Measurements from ENCODE around the gene NHLH2. TPM values are rescaled to one million over a fixed set of nuclear protein-coding genes. Genes with fewer than 3 reads are reported as not detected.

NHLH2 gene
- total RNA-seq, 1 donor from 2014 or later = not detected

DNA sequence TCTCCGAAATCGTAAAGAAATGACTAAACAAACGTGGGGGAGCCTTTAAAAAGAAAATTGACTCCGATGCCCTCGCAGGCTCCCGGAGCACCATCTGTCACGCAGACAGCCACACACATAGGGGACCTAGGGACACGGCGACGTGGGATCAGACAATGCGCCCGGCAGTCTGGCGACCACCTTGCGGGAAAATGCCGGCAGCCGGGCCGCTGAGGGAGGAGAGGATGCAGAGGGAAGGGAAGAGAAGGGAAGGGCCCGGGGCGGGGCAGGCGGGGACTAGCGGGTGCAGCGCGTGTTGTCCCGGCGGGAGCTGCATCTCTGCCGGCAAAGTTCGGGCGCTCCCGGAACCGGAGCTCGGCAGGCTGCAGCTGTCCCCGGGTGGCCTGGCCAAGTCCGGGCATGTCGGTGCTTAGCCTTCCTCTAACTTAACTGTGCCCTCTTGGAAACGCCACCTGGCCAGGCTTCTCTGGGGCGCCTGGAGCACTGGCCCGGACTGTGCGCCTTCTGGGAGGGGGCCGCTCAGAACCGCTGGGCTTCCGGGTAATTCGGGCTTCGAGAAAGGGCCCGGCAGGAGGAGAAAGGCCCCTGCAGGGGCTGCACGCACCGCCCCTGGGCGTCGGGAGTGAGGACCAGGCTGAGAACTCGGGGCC, 1.8 kb downstream of the NHLH2 start:
- Histone ChIP-seq H3K4me1 (ENCODE audit: control insufficient read depth in 3 of 3, insufficient read depth in 3 of 3, low read length in 3 of 3) (peaks cover 16 to 19% (median 16%) of the 10 kb centered on the region in 3 donors), H3K9ac (ENCODE audit: low read depth in 1 of 3, low read length in 3 of 3) (peak overlapping the region; percentile 10 to 54 (median 32)), H3K4me3 (ENCODE audit: low read length in 3 of 3) (peak overlapping the region; percentile 29 to 48 (median 38)), H3K36me3 (ENCODE audit: control insufficient read depth in 3 of 3, insufficient read depth in 3 of 3, low read length in 3 of 3) (no peaks in the 10 kb centered on the region), H3K27ac (ENCODE audit: low read depth, low read length) (no peak overlapping the region), H3K27me3 (ENCODE audit: control insufficient read depth in 3 of 3, insufficient read depth in 3 of 3, low read length in 3 of 3) (peaks cover 69 to 75% (median 69%) of the 10 kb centered on the region in 3 donors), H3K9me3 (ENCODE audit: control insufficient read depth in 3 of 3, low read length in 3 of 3) (no peaks in the 10 kb centered on the region)

DNA sequence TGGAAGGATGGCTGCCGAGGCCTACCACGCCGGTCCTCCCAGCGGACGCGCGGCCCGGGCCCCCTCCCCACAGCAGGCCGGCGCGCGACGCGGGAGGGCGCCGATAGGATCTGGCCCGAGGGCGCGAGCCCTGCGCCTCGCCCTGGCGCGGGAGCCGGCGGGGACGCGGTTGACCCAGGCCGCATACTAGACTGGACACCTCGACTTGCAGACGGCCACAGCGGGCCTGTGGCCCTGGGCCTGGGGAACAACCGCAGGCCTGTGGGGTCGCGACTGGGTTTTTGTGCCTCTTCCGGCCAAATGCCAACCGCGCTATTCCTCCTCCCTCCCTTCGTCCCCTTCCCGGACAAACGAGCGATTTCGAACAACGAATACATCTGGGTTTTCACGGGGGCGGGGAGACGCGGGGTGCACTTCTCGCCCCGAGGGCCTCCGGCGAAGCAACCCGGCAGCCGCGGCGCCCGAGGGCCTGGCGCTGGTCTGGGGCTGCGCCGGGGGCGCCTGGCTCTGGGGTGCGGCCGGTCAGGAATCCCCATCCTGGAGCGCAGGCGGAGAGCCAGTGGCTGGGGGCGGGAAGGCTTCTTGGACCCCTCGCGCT, 2.4 kb downstream of the NHLH2 start:
- no peaks in the 10 kb centered on the region for H3K36me3 ChIP-seq (ENCODE audit: control insufficient read depth in 3 of 3, insufficient read depth in 3 of 3, low read length in 3 of 3)
- H3K4me1 ChIP-seq (ENCODE audit: control insufficient read depth in 3 of 3, insufficient read depth in 3 of 3, low read length in 3 of 3) = peaks cover 16 to 19% (median 16%) of the 10 kb centered on the region in 3 donors
- peak overlapping the region in 2 of 3 donors; percentile 10 to 32 for H3K9ac ChIP-seq (ENCODE audit: low read depth in 1 of 3, low read length in 3 of 3)
- peak overlapping the region; percentile 38 to 48 (median 45) for H3K4me3 ChIP-seq (ENCODE audit: low read length in 3 of 3)
- peaks cover 67 to 75% (median 69%) of the 10 kb centered on the region in 3 donors for H3K27me3 ChIP-seq (ENCODE audit: control insufficient read depth in 3 of 3, insufficient read depth in 3 of 3, low read length in 3 of 3)
- H3K27ac ChIP-seq (ENCODE audit: low read depth, low read length) = no peak overlapping the region
- H3K9me3 ChIP-seq (ENCODE audit: control insufficient read depth in 3 of 3, low read length in 3 of 3) = no peaks in the 10 kb centered on the region

DNA sequence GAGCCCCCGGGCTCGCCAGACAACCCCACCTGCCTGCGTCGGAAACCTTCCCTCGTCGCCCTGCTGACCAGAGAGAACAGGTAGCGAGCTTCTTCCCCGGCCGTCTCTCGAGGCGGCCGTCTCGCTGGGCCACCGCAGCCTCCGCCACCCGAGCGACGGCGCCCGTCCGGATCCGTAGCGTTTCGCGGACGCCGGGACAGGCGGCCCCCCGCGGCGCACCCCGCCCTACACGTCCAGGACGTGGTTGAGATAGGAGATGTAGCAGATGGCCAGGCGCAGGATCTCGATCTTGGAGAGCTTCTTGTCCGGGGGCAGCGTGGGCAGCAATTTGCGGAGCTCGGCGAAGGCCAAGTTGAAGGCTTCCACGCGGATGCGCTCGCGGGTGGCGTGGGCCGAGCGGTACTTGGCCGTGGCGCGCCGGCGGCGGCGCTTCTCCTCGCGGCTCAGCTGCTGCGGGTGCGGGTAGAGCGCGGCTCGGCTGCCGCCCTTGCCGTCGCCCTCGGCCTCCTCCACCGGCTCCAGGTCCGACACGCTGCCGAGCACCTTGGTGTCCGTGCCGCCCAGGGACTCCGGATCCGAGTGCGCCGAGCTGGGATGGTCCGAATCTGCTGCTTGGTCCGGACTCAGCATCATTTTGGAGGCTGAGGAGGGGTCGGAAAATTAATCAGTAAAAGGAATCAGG, 3.0 kb downstream of the NHLH2 start:
- no peaks in the 10 kb centered on the region for H3K9me3 ChIP-seq (ENCODE audit: control insufficient read depth in 3 of 3, low read length in 3 of 3)
- H3K36me3 ChIP-seq (ENCODE audit: control insufficient read depth in 3 of 3, insufficient read depth in 3 of 3, low read length in 3 of 3) = no peaks in the 10 kb centered on the region
- peaks cover 65 to 75% (median 66%) of the 10 kb centered on the region in 3 donors for H3K27me3 ChIP-seq (ENCODE audit: control insufficient read depth in 3 of 3, insufficient read depth in 3 of 3, low read length in 3 of 3)
- H3K27ac ChIP-seq (ENCODE audit: low read depth, low read length) = no peak overlapping the region
- H3K4me3 ChIP-seq (ENCODE audit: low read length in 3 of 3) = peak overlapping the region in 1 of 3 donors; percentile 22
- peaks cover 16 to 19% (median 16%) of the 10 kb centered on the region in 3 donors for H3K4me1 ChIP-seq (ENCODE audit: control insufficient read depth in 3 of 3, insufficient read depth in 3 of 3, low read length in 3 of 3)
- peak overlapping the region in 1 of 3 donors; percentile 32 for H3K9ac ChIP-seq (ENCODE audit: low read depth in 1 of 3, low read length in 3 of 3)

DNA sequence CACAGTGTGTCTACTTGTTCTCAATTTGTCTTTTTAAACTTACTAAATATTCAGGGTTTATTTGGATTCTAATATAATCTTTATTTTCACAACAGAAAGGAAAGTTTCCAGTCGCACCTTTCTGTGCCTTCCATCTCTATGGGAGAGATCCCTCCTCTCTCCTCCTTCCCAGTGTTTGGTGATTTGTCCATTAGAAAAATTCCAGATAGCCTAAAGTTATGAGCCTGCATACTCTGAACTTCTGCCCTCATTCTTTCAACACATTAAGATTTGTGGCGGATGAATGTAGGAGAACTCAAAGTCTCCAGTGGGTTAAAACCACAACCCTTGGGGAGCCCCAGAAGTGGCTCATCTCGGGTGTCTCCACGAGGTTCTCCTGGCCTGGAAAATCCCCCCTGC, 3.6 kb downstream of the NHLH2 start:
- Histone ChIP-seq H3K9me3 (ENCODE audit: control insufficient read depth in 3 of 3, low read length in 3 of 3) (no peaks in the 10 kb centered on the region), H3K36me3 (ENCODE audit: control insufficient read depth in 3 of 3, insufficient read depth in 3 of 3, low read length in 3 of 3) (no peaks in the 10 kb centered on the region), H3K4me3 (ENCODE audit: low read length in 3 of 3) (no peak overlapping the region), H3K27ac (ENCODE audit: low read depth, low read length) (no peak overlapping the region), H3K27me3 (ENCODE audit: control insufficient read depth in 3 of 3, insufficient read depth in 3 of 3, low read length in 3 of 3) (peaks cover 60 to 70% (median 60%) of the 10 kb centered on the region in 3 donors), H3K4me1 (ENCODE audit: control insufficient read depth in 3 of 3, insufficient read depth in 3 of 3, low read length in 3 of 3) (peaks cover 16 to 19% (median 16%) of the 10 kb centered on the region in 3 donors), H3K9ac (ENCODE audit: low read depth in 1 of 3, low read length in 3 of 3) (no peak overlapping the region)

DNA sequence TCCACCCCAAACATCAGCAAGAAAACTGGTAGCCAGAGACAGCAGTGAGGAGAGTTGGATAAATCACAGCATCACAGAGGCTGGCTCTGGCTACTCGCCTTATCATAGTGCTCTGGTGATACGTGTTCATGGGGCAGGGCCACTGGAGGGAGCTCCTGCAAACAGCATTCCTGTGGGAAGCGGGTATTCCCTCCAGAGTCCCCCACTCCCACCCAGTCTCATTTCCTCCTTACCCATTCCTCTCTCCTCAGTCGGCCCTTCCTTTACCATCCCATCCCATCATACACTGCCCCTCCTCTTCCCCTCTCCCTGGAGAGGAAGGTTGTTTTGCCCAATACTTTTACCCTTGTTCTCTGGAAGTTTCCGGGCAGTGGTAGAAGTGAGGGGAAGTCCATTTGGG, 7.1 kb downstream of the NHLH2 start:
- H3K4me1 ChIP-seq (ENCODE audit: control insufficient read depth in 3 of 3, insufficient read depth in 3 of 3, low read length in 3 of 3) = peaks cover 7 to 14% (median 13%) of the 10 kb centered on the region in 3 donors
- no peak overlapping the region for H3K27ac ChIP-seq (ENCODE audit: low read depth, low read length)
- peaks cover 28 to 46% (median 42%) of the 10 kb centered on the region in 3 donors for H3K27me3 ChIP-seq (ENCODE audit: control insufficient read depth in 3 of 3, insufficient read depth in 3 of 3, low read length in 3 of 3)
- H3K9me3 ChIP-seq (ENCODE audit: control insufficient read depth in 3 of 3, low read length in 3 of 3) = no peaks in the 10 kb centered on the region
- H3K36me3 ChIP-seq (ENCODE audit: control insufficient read depth in 3 of 3, insufficient read depth in 3 of 3, low read length in 3 of 3) = no peaks in the 10 kb centered on the region
- no peak overlapping the region for H3K9ac ChIP-seq (ENCODE audit: low read depth in 1 of 3, low read length in 3 of 3)
- H3K4me3 ChIP-seq (ENCODE audit: low read length in 3 of 3) = no peak overlapping the region

DNA sequence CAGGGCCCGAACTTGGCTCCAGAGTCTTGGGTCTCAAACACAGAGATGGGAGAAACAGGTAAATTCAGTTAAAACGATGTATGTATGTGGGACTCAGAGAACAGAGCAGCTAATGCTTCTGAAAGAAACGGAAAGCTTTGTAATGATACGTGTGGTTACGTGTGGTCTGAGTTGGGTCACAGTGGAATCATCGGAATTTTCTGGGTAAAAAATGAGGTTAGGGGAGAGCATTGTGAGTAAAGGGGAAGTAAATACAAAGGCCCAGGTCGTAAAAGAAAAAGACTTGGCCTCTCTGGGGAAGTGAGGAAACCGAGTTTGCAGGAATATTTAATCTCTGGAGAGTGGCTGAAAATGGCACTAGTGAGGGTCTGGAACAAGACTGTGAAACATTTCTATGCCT, 8.3 kb downstream of the NHLH2 start:
- peaks cover 9 to 13% (median 9%) of the 10 kb centered on the region in 3 donors for H3K4me1 ChIP-seq (ENCODE audit: control insufficient read depth in 3 of 3, insufficient read depth in 3 of 3, low read length in 3 of 3)
- H3K27ac ChIP-seq (ENCODE audit: low read depth, low read length) = no peak overlapping the region
- H3K4me3 ChIP-seq (ENCODE audit: low read length in 3 of 3) = no peak overlapping the region
- H3K27me3 ChIP-seq (ENCODE audit: control insufficient read depth in 3 of 3, insufficient read depth in 3 of 3, low read length in 3 of 3) = peaks cover 16 to 43% (median 40%) of the 10 kb centered on the region in 3 donors
- H3K9ac ChIP-seq (ENCODE audit: low read depth in 1 of 3, low read length in 3 of 3) = no peak overlapping the region
- H3K36me3 ChIP-seq (ENCODE audit: control insufficient read depth in 3 of 3, insufficient read depth in 3 of 3, low read length in 3 of 3) = no peaks in the 10 kb centered on the region
- no peaks in the 10 kb centered on the region for H3K9me3 ChIP-seq (ENCODE audit: control insufficient read depth in 3 of 3, low read length in 3 of 3)

DNA sequence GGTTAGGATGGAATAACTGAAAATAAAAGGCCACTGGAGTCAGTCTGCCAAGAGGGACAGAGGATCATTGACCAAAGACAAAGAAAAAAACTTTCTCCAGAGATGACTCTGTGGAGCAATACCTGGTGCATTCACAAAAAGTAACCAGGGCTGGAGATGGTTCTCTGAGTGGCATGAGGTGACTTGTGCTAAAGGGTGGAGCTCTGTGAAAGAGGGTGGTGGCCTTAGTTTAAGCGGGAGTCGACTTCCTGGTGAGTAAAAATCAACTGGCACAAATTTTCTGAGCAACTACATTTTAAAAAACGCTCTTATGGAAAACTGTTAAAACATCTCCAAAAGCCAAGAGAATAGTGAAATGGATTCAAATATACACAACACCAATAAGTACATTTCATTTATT, 10.0 kb downstream of the NHLH2 start:
- Histone ChIP-seq H3K4me3 (ENCODE audit: low read length in 3 of 3) (no peak overlapping the region), H3K27me3 (ENCODE audit: control insufficient read depth in 3 of 3, insufficient read depth in 3 of 3, low read length in 3 of 3) (peaks cover 13 to 37% (median 35%) of the 10 kb centered on the region in 3 donors), H3K27ac (ENCODE audit: low read depth, low read length) (no peak overlapping the region)

DNA sequence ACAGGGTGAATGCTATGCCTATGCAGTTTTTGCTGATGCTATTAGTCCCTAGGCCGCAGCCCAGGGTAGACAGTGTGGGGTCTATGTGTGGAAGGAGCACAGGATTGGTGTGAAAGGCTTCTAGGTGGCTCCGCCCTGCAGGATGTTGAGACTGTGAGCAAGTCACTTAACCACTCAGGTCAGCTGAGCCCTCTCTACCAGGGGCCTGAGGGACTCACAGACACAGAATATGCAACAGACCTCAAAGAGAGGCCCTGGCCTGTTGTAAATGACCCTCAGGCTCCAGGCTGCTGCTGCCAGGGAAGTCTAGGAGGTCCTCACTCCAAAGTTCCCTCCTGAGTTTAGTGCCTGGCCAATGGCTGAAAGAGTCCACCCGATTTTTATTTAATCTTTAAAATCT, 11.0 kb downstream of the NHLH2 start:
- Histone ChIP-seq H3K36me3 (ENCODE audit: control insufficient read depth in 3 of 3, insufficient read depth in 3 of 3, low read length in 3 of 3) (no peaks in the 10 kb centered on the region), H3K4me1 (ENCODE audit: control insufficient read depth in 3 of 3, insufficient read depth in 3 of 3, low read length in 3 of 3) (peaks cover 9 to 13% (median 9%) of the 10 kb centered on the region in 3 donors), H3K9me3 (ENCODE audit: control insufficient read depth in 3 of 3, low read length in 3 of 3) (no peaks in the 10 kb centered on the region), H3K27ac (ENCODE audit: low read depth, low read length) (no peak overlapping the region), H3K4me3 (ENCODE audit: low read length in 3 of 3) (no peak overlapping the region), H3K9ac (ENCODE audit: low read depth in 1 of 3, low read length in 3 of 3) (no peak overlapping the region), H3K27me3 (ENCODE audit: control insufficient read depth in 3 of 3, insufficient read depth in 3 of 3, low read length in 3 of 3) (peaks cover 12 to 32% (median 31%) of the 10 kb centered on the region in 3 donors)

More for the DNA sequence above, 10.0 kb downstream of the NHLH2 start:
- H3K4me1 ChIP-seq (ENCODE audit: control insufficient read depth in 3 of 3, insufficient read depth in 3 of 3, low read length in 3 of 3) = peaks cover 9 to 13% (median 9%) of the 10 kb centered on the region in 3 donors
- no peaks in the 10 kb centered on the region for H3K36me3 ChIP-seq (ENCODE audit: control insufficient read depth in 3 of 3, insufficient read depth in 3 of 3, low read length in 3 of 3)
- H3K9ac ChIP-seq (ENCODE audit: low read depth in 1 of 3, low read length in 3 of 3) = no peak overlapping the region
- no peaks in the 10 kb centered on the region for H3K9me3 ChIP-seq (ENCODE audit: control insufficient read depth in 3 of 3, low read length in 3 of 3)

DNA sequence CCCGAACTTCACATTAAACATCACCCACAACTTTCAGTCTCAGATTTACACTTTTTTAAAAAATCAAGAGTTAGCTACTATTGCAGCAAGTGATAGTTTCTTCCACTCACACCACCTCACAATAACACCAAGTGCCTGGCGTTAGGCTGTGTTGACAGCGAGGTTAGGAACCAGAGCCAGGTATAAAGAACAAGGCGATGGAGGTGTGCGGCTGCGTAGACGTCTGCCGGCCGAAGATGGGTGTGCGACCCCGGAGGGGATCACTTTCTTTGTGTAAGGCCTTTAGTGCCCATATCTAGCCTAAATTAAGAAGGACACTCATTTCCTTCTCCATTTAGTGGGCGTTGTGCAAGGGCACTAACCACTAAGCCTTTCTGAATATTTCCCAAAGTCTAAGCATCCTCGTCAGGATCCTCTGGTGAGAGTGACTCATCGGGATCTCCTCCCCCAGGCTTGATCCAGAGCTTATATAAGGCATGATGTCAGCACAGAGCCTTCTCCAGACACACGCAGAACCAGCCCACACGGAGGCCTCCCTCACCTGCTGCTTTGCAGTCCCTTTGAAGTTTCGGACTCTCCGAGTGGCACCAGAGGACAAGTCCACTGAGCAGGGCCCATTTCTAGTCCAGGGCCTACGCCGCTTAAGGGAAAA, 11.8 kb downstream of the NHLH2 start:
- H3K4me1 ChIP-seq (ENCODE audit: control insufficient read depth in 3 of 3, insufficient read depth in 3 of 3, low read length in 3 of 3) = peaks cover 9 to 13% (median 9%) of the 10 kb centered on the region in 3 donors
- H3K4me3 ChIP-seq (ENCODE audit: low read length in 3 of 3) = peak overlapping the region; percentile 31 to 41 (median 33)
- peaks cover 10 to 31% (median 30%) of the 10 kb centered on the region in 3 donors for H3K27me3 ChIP-seq (ENCODE audit: control insufficient read depth in 3 of 3, insufficient read depth in 3 of 3, low read length in 3 of 3)
- no peaks in the 10 kb centered on the region for H3K36me3 ChIP-seq (ENCODE audit: control insufficient read depth in 3 of 3, insufficient read depth in 3 of 3, low read length in 3 of 3)
- no peaks in the 10 kb centered on the region for H3K9me3 ChIP-seq (ENCODE audit: control insufficient read depth in 3 of 3, low read length in 3 of 3)
- H3K27ac ChIP-seq (ENCODE audit: low read depth, low read length) = no peak overlapping the region
- no peak overlapping the region for H3K9ac ChIP-seq (ENCODE audit: low read depth in 1 of 3, low read length in 3 of 3)

All from skeletal muscle tissue (tissue), 4 donors.